ENCODE data around the gene GCSH. TPM values are rescaled to one million over a fixed set of nuclear protein-coding genes. Genes with fewer than 3 reads are reported as not detected.

Gene GCSH
- total RNA-seq, 1 donor from 2014 or later, result 47.5 TPM

DNA sequence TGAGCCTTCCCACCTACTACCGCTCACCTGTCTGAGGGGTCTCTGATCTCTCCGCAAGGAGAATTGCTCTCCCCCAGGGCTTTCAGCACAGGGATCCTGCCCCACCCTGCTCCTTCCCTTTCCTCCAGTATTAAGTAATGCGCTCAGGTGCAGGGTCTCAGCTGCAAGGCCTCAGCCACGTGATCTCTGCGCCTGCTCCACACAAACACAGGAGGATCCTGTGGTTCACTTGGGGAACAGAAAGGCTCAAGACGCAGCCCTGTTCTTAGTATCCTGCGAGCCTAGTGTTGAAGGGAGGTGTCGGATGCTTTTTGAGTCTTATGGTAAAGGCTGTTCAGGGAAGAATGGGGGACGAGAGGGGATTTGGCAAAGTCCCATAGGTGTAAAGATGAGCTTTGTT is 41.6 kb upstream of the GCSH start:
- Histone ChIP-seq H3K4me1 (no peaks in the 10 kb centered on the region), H3K27me3 (ENCODE audit: low read depth) (no peaks in the 10 kb centered on the region), H3K27ac (replicated peaks) (no peak overlapping the region), H3K36me3 (no peaks in the 10 kb centered on the region), H3K4me3 (no peak overlapping the region), H3K9me3 (replicated peaks) (no peaks in the 10 kb centered on the region)
- DNase-seq, result no peak
- intact Hi-C loops (cut with micrococcal nuclease), result no loop called here
- TF ChIP-seq, protein P1, sequence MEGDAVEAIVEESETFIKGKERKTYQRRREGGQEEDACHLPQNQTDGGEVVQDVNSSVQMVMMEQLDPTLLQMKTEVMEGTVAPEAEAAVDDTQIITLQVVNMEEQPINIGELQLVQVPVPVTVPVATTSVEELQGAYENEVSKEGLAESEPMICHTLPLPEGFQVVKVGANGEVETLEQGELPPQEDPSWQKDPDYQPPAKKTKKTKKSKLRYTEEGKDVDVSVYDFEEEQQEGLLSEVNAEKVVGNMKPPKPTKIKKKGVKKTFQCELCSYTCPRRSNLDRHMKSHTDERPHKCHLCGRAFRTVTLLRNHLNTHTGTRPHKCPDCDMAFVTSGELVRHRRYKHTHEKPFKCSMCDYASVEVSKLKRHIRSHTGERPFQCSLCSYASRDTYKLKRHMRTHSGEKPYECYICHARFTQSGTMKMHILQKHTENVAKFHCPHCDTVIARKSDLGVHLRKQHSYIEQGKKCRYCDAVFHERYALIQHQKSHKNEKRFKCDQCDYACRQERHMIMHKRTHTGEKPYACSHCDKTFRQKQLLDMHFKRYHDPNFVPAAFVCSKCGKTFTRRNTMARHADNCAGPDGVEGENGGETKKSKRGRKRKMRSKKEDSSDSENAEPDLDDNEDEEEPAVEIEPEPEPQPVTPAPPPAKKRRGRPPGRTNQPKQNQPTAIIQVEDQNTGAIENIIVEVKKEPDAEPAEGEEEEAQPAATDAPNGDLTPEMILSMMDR (IDR thresholded peaks at IDR 0.05; ENCODE audit: borderline replicate concordance), result no peak

DNA sequence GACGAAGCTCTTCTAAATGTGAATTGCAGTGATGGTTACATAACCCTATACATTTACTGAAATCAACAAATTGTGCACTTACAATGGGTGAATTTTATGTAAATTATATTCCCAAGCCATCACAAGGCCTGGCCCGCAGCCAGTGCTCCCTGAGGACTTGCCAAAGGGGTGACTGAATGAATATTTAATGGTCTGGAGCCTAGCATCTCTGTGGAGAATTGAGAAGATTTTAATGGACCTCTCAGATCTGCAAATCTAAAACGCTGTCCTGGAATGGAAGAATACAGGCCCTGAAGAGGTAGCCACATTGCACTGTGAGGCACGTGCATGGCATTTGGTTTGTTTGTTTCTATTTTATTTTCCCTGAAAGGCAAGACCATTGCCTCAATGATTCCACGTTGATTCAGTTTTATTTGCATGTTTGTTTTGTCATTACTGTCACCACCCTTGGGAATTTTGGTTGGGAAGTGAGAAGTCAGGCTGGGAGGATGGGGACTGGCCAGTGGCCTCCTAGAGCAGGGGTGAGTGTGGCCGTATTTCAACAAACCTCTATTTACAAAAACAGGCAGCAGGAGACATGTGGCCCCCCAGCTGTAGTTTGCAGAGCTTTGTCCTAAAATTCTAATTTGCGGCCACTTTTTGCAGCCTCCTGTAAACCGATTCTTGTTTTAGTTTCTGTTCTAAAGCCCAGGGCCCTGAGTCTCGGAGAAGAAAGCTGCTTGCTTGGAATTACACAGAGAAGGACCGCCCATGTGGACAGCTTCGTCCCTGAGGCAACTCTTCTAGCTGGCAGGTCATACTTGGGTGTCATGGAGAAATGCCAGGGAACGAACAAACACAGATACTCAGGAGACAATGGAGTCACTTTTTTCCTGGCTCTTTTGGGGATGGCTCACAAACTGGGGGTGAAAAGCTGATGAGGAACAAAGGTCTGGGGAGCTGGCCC is 40.5 kb upstream of the GCSH start:
- Histone ChIP-seq H3K36me3 (no peaks in the 10 kb centered on the region), H3K27me3 (ENCODE audit: low read depth) (no peaks in the 10 kb centered on the region), H3K9me3 (replicated peaks) (no peaks in the 10 kb centered on the region), H3K4me1 (no peaks in the 10 kb centered on the region), H3K4me3 (no peak overlapping the region), H3K27ac (replicated peaks) (no peak overlapping the region)
- TF ChIP-seq, protein P1 (IDR thresholded peaks at IDR 0.05; ENCODE audit: borderline replicate concordance), result no peak
- no peak for DNase-seq
- intact Hi-C loops (cut with micrococcal nuclease), result no loop called here

DNA sequence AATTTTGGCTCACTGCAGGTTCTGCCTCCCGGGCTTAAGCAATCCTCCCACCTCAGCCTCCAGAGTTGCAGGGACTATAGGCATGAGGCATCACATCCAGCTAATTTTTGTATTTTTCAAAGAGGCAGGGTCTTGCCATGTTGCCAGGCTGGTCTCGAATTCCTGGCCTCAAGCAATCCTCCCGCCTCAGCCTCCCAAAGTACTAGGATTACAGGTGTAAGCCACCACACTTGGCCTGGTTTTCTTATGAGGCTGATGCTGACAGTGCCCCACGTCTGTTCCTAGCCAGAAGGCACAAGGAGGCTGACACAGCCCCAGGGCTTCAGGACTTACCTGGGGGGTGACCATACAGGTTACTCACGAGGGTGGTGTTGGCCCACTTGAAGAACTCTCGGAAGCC is 33.9 kb upstream of the GCSH start:
- no peaks in the 10 kb centered on the region for H3K27me3 ChIP-seq (ENCODE audit: low read depth)
- no peak for DNase-seq
- no peaks in the 10 kb centered on the region for H3K9me3 ChIP-seq (replicated peaks)
- H3K36me3 ChIP-seq, result no peaks in the 10 kb centered on the region
- TF ChIP-seq, protein P1 (IDR thresholded peaks at IDR 0.05; ENCODE audit: borderline replicate concordance), result no peak
- intact Hi-C loops (cut with micrococcal nuclease), result no loop called here
- no peak overlapping the region for H3K4me3 ChIP-seq
- H3K27ac ChIP-seq (replicated peaks), result no peak overlapping the region
- H3K4me1 ChIP-seq, result no peaks in the 10 kb centered on the region

DNA sequence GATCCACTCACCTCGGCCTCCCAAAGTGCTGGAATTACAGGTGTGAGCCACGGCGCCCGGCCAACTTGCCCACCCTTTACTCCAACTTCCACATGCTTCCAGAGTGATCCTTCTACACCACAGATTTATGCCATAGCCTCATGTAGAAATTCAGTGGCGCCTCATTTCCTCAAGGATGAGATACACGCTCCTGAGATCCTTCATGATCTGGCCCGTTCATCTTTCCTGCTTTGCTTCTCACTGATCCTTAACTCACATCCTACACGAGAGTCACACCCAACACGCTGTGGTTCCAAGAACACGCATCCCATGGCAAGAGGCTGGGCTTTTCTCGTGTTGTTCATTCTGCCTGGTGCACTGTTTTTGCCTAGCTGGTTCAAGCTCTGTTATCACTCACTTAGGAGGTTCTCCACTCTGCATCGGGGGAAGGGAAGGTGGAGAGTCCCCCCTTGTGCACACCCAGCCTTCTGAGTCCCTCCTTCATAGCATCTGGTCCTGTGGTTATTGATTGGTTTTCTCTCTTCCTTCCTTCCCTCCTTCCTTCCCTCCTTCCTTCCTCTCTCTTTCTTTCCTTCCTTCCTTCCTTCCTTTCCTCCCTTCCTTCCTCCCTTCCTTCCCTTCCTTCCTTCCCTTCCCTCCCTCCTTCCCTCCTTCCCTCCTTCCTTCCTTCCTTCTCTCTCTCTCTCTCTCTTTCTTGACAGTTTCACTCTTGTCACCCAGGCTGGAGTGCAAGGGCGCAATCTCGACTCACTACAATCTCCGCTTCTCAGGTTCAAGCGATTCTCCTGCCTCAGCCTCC is 32.7 kb upstream of the GCSH start:
- intact Hi-C loops (cut with micrococcal nuclease), result no loop called here
- Histone ChIP-seq H3K27me3 (ENCODE audit: low read depth) (no peaks in the 10 kb centered on the region), H3K9me3 (replicated peaks) (no peaks in the 10 kb centered on the region), H3K4me1 (no peaks in the 10 kb centered on the region), H3K27ac (replicated peaks) (no peak overlapping the region), H3K4me3 (no peak overlapping the region), H3K36me3 (no peaks in the 10 kb centered on the region)
- TF ChIP-seq, protein P1 (IDR thresholded peaks at IDR 0.05; ENCODE audit: borderline replicate concordance), result no peak
- DNase-seq, result no peak

DNA sequence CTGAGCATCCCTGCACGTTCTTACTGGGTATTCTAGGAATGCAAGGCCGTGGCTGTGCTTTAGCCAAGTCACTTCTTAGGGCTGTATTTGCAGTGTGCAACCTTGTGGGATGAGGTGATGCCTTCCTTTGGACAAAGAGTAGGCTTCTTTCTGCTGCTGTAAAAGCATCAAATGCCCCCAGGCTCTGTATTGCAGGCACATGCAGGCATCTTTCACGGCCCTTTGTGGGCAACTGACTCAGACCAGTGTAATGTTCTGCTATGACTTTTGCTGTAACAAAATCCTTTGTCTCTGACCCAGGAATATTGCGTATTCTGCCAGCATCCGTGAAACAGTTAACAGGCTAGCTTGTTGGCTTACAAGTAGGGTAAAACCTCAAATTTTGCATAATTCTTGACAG is 30.9 kb upstream of the GCSH start:
- H3K4me3 ChIP-seq, result no peak overlapping the region
- no peak for DNase-seq
- intact Hi-C loops (cut with micrococcal nuclease), result no loop called here

More for the DNA sequence above, 30.9 kb upstream of the GCSH start:
- Histone ChIP-seq H3K27ac (replicated peaks) (no peak overlapping the region), H3K9me3 (replicated peaks) (no peaks in the 10 kb centered on the region), H3K4me1 (no peaks in the 10 kb centered on the region), H3K27me3 (ENCODE audit: low read depth) (no peaks in the 10 kb centered on the region), H3K36me3 (peaks cover 4% of the 10 kb centered on the region)
- TF ChIP-seq, protein P1 (IDR thresholded peaks at IDR 0.05; ENCODE audit: borderline replicate concordance), result no peak
